ENCODE measurements around the gene SRBD1.

SRBD1 gene

DNA sequence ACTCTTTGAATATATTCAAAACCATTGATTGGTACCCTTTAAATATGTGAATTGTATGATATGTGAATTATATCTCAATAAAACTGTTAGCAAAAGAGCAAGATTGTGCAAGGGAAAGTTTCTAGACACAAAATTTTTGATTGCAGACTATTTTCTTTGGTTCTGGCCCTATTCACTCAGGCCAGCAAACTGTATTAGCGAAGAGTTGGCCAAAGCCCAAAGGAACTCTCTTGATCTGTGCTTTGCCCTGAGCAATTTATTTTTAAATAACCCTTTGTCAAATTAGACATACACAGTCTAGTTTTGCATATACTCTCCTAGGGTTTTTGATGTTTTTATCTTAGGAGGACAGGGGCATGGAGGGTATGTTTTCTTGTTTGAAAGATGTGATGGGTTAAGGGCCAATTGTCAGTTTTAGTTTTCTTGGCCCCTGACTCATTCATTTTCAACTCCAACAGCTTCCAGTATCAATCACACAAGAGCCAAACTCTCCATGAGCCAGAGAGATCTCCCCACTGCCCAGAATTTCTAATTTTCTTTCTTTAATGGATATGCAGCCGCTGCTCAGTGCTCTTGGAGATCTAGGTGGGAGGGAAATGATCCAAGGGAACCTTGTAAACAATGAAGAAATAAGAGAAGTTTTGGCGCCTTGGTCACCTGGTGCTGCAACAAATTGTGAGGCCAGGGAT, 231.5 kb downstream of the SRBD1 start:
- peak; percentile 20 for DNase-seq (ENCODE audit: low read depth)

DNA sequence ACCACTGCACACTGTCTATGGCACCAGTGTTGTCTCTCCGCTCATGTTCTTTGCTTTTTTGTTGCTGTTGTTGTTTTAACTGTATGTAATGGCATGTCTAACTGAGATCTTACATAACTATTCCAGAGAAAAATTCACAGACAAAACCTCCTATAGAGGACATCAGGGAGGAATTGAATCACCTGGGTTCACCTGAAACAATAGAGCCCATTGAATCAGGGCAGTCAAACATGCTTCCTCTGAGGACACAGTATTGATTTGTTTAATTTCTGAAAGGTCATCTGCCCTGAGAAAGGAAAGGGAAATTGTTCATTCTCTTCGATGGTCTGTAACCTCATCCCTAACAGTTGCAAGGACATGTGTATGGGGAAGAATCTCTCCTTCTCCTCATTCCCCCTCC, 237.5 kb downstream of the SRBD1 start:
- no peak for DNase-seq (ENCODE audit: low read depth)

DNA sequence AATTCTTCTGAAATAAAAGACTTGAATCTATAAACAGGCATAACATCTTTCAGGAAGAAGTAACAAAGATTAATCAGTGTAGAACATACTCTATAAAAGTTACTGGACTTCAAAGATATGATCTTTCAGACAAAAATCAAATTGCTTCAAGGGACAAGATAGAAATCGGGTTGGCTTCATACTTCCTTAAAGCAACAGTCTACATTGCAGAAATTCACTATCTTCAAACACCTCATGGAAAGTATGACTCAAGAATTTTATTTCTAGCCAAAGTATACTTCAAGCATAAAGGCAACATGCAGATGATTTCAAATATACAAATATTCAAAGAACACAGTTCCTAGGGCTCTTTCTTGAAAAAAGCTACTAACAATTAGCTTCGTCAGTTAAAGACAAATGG, 240.7 kb downstream of the SRBD1 start:
- peak; percentile 15 for DNase-seq (ENCODE audit: low read depth)

DNA sequence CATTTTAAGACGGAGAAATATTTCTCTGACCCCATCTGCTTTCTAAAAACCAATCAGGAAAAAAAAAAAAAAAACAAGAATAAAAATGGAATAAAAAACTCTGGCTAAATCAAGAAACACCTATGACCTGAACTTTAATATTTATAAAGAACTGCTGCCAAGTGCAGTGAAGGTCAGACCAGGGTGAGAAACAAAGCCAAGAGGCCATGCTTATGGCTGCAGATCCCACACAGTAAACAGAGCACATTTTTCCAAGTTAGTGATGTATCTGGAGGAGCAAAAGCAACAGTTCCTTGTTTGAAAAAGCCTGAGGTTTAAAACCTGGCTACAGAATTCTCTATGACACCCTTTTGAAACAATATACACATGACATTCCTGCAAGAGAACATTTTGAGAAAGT, 242.3 kb downstream of the SRBD1 start:
- no peak for DNase-seq (ENCODE audit: low read depth)

DNA sequence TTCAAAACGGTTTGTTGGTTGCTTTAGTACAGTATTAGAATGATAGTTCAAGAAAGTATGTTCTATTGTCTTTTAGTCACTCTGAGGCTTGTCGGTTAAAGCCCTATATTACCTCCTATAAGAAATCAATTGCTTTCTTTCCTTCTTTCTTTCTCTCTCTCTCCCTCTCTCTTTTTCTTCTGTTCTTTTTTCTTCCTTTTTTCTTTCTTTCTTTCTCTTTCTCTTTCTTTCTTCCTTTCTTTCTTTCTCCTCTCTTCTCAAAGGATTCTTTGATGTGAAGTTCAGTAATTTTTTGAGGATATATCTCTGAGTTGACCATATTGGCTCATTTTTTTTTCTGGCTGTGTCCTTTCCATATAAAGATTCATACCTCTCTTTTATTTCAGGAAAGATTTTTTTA, 249.4 kb downstream of the SRBD1 start:
- no peak for DNase-seq (ENCODE audit: low read depth)

DNA sequence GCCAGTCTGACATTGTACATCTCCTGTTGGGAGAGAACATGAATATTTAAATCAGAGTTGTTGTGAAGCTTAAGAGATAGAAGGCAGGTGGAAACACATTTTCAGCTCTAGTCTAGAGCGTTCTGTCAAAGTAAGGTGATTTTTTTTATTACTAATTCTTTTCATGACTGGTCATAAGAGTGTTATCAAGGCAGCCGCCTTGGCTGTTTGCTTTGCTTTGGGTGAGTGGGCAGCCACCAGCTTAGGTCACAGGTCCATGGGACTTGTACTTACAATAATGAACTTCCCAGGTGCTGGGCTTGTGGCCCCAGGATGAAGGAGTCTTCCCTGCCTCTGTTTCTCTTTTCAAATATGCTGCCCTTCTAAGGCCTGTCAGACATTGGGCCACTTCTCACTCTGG, 256.3 kb downstream of the SRBD1 start:
- no peak for DNase-seq (ENCODE audit: low read depth)

DNA sequence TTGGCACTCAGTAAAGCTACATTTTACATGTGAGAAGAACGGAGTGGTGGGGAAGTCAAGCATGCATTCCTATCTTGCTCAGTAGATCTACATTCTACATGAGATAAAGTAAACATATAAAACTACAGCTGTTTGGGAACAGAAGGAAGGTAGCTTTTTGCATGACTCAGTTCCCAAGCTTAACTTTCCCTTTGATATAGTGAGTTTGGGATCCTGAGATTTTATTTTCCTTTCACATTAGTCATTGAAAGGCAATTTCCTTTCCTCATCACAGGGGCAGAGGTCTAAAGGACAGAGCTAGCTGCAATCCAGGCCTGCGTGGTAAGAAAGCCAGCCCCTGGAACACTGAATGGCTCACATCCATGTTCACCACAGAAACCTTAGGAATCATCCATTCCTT, 257.2 kb downstream of the SRBD1 start:
- DNase-seq (ENCODE audit: low read depth): peak; percentile 91

DNA sequence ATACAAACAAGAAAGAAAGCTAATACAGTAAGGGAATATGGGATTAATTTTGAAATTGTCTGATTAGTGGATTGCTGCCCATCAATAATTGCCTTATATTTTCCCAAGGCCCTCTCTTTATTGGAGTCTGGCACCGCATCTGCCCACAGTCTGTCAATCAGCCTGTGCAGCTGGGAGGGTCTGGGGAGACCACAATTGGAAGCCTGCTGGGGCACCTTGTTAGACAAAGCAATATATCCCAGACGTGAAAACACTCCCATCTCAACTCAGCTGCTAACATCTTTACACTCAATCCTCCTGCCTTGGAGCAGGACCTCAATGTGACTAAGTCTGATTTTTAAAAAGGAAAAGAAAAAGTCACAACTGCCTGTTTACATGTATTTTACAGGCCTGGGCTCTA, 258.6 kb downstream of the SRBD1 start:
- no peak for DNase-seq (ENCODE audit: low read depth)

DNA sequence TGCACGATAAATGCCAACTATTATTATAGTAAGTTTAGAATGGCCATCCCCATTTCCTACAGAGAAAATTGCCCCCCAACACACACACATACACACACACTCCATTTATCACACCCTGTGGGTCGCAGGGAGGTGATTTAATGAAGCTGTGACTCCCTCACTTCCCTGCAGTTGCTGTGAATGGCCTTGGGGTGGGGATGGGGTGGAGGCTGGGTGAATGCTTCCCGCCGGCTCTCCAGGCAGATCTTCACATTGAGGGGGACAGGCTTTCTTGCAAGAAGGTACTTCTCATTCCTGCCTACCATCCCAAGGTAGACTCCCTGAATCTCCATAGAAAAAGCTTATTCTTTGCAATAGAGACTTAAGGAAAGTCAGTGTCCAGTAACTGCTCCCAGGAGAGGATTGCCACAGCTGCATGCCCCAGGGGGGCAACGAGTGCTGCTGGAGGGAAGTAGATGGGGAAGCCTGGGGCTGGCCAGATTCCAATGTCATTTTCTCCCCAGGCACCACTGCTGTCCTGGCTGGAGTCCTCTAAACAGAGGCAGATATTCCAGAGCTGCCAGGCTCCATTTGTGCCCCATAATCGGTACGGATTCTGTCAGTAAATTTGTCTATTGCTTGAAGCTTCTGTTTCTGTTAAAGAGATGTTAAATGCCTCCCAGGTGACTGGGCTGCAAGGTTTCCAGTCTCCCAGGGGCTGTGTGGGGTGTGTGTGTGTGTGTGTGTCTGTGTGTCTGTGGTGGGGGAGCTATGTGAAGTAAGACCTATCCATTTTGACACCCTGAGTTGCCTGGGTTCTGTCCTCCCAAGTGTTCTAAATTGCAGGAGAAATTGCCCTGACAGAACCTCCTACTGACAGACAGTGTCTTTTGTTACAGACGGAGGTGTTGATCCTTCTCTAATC, 265.5 kb downstream of the SRBD1 start:
- no peak for DNase-seq (ENCODE audit: low read depth)

DNA sequence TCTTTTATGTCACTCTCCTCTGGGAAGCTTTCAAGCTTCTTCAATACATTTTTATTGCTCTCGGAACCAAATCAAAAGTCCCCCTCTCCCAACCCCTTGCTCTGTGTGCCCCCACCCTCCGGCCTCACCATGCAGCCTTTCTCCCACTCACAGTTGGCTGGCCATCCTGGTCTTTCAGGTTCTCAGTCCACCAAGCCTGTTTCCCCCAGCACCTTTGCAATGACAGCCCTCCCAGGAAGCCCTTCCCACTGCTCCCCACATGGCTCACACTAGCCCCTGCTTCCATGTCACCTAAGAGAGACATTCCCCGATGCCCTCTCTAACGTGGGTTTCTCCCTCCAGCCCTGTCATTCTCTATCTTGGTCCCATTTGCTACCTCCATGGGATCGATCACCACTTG, 266.6 kb downstream of the SRBD1 start:
- no peak for DNase-seq (ENCODE audit: low read depth)

DNA sequence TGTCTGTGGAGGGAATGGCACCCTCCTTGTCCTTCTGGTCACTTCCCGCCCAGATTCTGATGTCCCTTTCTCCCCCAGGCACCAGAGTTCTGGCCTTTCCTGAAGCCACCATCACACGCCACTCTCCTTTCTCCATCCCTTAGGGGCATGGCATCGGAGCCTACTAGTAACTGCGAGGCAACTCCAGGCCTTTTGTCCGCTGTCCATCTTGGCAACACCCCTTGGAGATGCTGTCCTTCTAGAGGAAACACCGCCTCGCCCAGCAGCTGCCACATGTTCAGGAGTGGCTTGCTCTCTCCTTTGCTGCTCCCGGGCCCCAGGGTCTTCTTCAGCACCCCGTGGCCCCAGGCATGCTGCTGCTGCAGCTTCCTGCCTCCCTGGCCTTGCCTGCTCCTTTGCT, 267.0 kb downstream of the SRBD1 start:
- no peak for DNase-seq (ENCODE audit: low read depth)

DNA sequence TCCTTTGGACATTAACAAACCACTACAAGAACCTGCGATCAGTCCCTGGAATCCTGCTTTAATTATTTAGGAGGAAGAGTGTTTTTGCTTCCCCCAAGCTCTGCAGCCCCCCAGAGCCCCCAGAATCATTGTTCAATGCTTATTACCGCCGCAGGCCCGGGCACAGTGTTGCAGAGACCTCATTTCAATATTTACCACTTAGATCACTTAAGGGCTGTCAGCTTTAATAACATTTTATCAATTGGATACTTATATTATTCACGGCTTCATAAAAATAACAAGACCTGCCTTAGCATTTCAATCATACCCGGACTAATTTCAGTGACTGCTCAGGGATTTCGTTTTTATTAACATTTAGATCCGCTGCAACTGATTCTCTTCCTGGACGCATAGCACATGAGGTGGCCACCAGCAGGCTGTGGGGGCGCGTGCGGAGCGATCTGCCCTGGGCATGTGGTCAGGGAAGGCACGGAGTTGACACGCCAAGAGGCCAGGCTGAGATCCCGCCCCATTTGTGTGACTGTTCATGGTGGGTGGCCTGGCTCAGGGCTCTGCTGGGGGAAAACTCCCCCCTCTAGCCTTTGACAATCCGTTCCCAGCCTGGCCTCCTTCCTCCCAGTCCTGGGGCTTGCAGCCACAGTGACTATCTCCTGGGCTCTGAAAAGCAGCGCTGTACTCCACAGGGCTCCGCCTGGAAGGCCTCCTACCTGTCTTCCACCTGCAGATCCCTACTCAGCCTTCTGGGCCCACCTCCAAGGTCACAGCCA, 267.6 kb downstream of the SRBD1 start:
- no peak for DNase-seq (ENCODE audit: low read depth)

DNA sequence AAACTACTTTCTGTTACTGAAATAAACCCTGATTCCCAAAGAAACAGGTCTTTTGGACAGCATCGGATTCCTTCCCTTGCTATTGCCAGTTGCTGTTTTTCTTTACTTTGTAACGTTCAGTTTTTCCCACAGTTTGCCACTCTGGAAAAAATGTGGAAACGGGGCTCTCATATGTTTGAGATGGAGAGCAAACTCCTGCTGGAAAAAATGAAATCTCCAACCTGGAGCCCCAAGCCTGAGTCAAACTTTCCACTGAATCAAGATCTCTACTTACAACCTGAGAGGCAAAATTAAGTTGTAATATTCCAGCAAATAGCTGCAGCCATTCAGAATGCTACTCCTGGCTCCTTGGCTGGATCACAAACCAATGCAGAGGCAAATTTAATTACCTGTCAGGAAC, 270.7 kb downstream of the SRBD1 start:
- no peak for DNase-seq (ENCODE audit: low read depth)

DNA sequence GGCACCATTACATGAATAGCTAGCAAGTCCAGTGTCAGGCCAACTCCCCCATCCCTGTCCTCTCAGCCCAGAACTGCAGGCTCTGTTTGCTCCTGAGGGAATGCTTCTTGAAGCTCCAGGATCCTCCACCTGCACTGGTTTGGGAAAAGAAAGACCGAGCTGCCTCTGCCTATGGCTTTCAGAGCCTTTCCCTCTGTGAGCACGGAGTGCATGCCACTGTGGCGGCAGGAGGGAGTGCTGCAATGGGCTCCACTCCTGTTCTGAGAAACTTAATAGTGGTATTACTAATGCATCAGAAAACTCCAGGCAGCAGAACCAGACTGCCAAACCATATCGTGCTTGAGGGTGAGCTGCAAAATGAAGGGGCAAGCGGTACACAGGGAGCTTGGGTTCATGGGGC, 271.8 kb downstream of the SRBD1 start:
- DNase-seq (ENCODE audit: low read depth): no peak

Measured in stromal cell of bone marrow (primary cell).